Adipocyte (in vitro differentiated cells): Measurements from ENCODE around the gene ADGRF1.
"Not testable (repeated sequence)": the region's sequence is repeated elsewhere in the genome, so short reads cannot be mapped to it uniquely, and the experiment has no call there.

ENCODE experiments used
- DNase-seq: peaks from one replicate; pipeline ENCODE4 v3.0.0-alpha.2; 2015; ENCODE audit warnings: low read depth
- H3K27me3 ChIP-seq: replicated peaks from 2 replicates; pipeline ENCODE4 v1.7.0; 2013; ENCODE audit warnings: mild to moderate bottlenecking, low read length, moderate library complexity; ENCODE audit not compliant: control insufficient read depth, insufficient read depth
- H3K36me3 ChIP-seq: 2 replicates; pipeline ENCODE4 v1.7.0; 2013; ENCODE audit warnings: low read length, mild to moderate bottlenecking, moderate library complexity; ENCODE audit not compliant: control insufficient read depth, insufficient read depth, severe bottlenecking
- H3K4me1 ChIP-seq: 2 replicates; pipeline ENCODE4 v1.7.0; 2013; ENCODE audit warnings: mild to moderate bottlenecking, low read length, moderate library complexity; ENCODE audit not compliant: control insufficient read depth, insufficient read depth
- H3K4me3 ChIP-seq: 2 replicates; pipeline ENCODE4 v1.7.0; 2013; ENCODE audit warnings: mild to moderate bottlenecking, low read length, moderate library complexity
- H3K9ac ChIP-seq: 2 replicates; pipeline ENCODE4 v1.7.0; 2013; ENCODE audit warnings: mild to moderate bottlenecking, low read length, moderate library complexity
- H3K9me3 ChIP-seq: 2 replicates; pipeline ENCODE4 v1.7.0; 2013; ENCODE audit warnings: mild to moderate bottlenecking, low read length, moderate library complexity; ENCODE audit not compliant: control insufficient read depth

ADGRF1 gene

GRCh38 chr6:46996860-46997641, 45.1 kb downstream of the ADGRF1 start:
- no peak overlapping the region for H3K9ac ChIP-seq
- H3K4me1 ChIP-seq, result no peaks in the 10 kb centered on the region
- no peak for DNase-seq
- H3K9me3 ChIP-seq, result no peaks in the 10 kb centered on the region
- H3K27me3 ChIP-seq, result no peaks in the 10 kb centered on the region
- H3K36me3 ChIP-seq, result no peaks in the 10 kb centered on the region
- no peak overlapping the region for H3K4me3 ChIP-seq

GRCh38 chr6:46994933-46995332, 47.2 kb downstream of the ADGRF1 start:
- no peak overlapping the region for H3K4me3 ChIP-seq
- H3K9me3 ChIP-seq, result no peaks in the 10 kb centered on the region
- H3K27me3 ChIP-seq, result no peaks in the 10 kb centered on the region
- H3K4me1 ChIP-seq, result peaks cover 4% of the 10 kb centered on the region
- DNase-seq, result no peak
- no peaks in the 10 kb centered on the region for H3K36me3 ChIP-seq
- no peak overlapping the region for H3K9ac ChIP-seq

GRCh38 chr6:46993846-46994245, 48.3 kb downstream of the ADGRF1 start:
- DNase-seq, result peak; percentile 37
- Histone ChIP-seq H3K9ac (no peak overlapping the region), H3K4me3 (no peak overlapping the region), H3K4me1 (peaks cover 4% of the 10 kb centered on the region), H3K36me3 (no peaks in the 10 kb centered on the region), H3K27me3 (no peaks in the 10 kb centered on the region), H3K9me3 (no peaks in the 10 kb centered on the region)

GRCh38 chr6:46992391-46992790, 49.7 kb downstream of the ADGRF1 start:
- H3K36me3 ChIP-seq, H3K4me1 ChIP-seq, H3K9ac ChIP-seq, H3K27me3 ChIP-seq, H3K9me3 ChIP-seq, DNase-seq, H3K4me3 ChIP-seq: not testable (repeated sequence)

- H3K9ac ChIP-seq, H3K9me3 ChIP-seq, H3K36me3 ChIP-seq, H3K27me3 ChIP-seq, H3K4me3 ChIP-seq, H3K4me1 ChIP-seq: not testable (repeated sequence)
- DNase-seq, result peak; percentile 30
Observed at GRCh38 chr6:46990818-46991510, 51.2 kb downstream of the ADGRF1 start.

- H3K4me3 ChIP-seq, result no peak overlapping the region
- no peak overlapping the region for H3K9ac ChIP-seq
- H3K27me3 ChIP-seq, result no peaks in the 10 kb centered on the region
- H3K4me1 ChIP-seq, result peaks cover 7% of the 10 kb centered on the region
- no peaks in the 10 kb centered on the region for H3K9me3 ChIP-seq
- no peak for DNase-seq
- H3K36me3 ChIP-seq, result no peaks in the 10 kb centered on the region
Observed at GRCh38 chr6:46990031-46990644, 52.0 kb downstream of the ADGRF1 start.

GRCh38 chr6:46989398-46989797, 52.7 kb downstream of the ADGRF1 start:
- no peak for DNase-seq
- H3K4me3 ChIP-seq, result no peak overlapping the region
- H3K27me3 ChIP-seq, result no peaks in the 10 kb centered on the region
- no peaks in the 10 kb centered on the region for H3K9me3 ChIP-seq
- H3K9ac ChIP-seq, result no peak overlapping the region
- peaks cover 7% of the 10 kb centered on the region for H3K4me1 ChIP-seq
- H3K36me3 ChIP-seq, result no peaks in the 10 kb centered on the region

- no peak for DNase-seq
- no peaks in the 10 kb centered on the region for H3K9me3 ChIP-seq
- H3K9ac ChIP-seq, result no peak overlapping the region
- no peaks in the 10 kb centered on the region for H3K36me3 ChIP-seq
- peaks cover 14% of the 10 kb centered on the region for H3K4me1 ChIP-seq
- H3K27me3 ChIP-seq, result no peaks in the 10 kb centered on the region
- H3K4me3 ChIP-seq, result no peak overlapping the region
Observed at GRCh38 chr6:46985943-46986342, 56.2 kb downstream of the ADGRF1 start.

GRCh38 chr6:46983007-46983411, 59.1 kb downstream of the ADGRF1 start:
- Histone ChIP-seq H3K4me3 (no peak overlapping the region), H3K9ac (no peak overlapping the region), H3K9me3 (no peaks in the 10 kb centered on the region), H3K27me3 (no peaks in the 10 kb centered on the region), H3K36me3 (no peaks in the 10 kb centered on the region), H3K4me1 (peaks cover 10% of the 10 kb centered on the region)
- no peak for DNase-seq

- no peaks in the 10 kb centered on the region for H3K36me3 ChIP-seq
- DNase-seq, result no peak
Observed at GRCh38 chr6:46979206-46979605, 62.9 kb downstream of the ADGRF1 start.

GRCh38 chr6:46974786-46975185, 67.3 kb downstream of the ADGRF1 start:
- Histone ChIP-seq H3K4me1 (peaks cover 5% of the 10 kb centered on the region), H3K27me3 (no peaks in the 10 kb centered on the region), H3K36me3 (no peaks in the 10 kb centered on the region), H3K9ac (no peak overlapping the region), H3K4me3 (no peak overlapping the region), H3K9me3 (no peaks in the 10 kb centered on the region)
- DNase-seq, result no peak

More at GRCh38 chr6:46979206-46979605, 62.9 kb downstream of the ADGRF1 start:
- Histone ChIP-seq H3K4me1 (peaks cover 7% of the 10 kb centered on the region), H3K9ac (no peak overlapping the region), H3K27me3 (no peaks in the 10 kb centered on the region), H3K9me3 (no peaks in the 10 kb centered on the region), H3K4me3 (no peak overlapping the region)
